ENCODE results near the gene KCNN1. TPM values are rescaled to one million over a fixed set of nuclear protein-coding genes. Genes with fewer than 3 reads are reported as not detected.
"Not testable (repeated sequence)": the region's sequence is repeated elsewhere in the genome, so short reads cannot be mapped to it uniquely, and the experiment has no call there.

Gene KCNN1
- total RNA-seq, 2 experiments from 2014 or later = 0.24 TPM; not detected in 1

DNA sequence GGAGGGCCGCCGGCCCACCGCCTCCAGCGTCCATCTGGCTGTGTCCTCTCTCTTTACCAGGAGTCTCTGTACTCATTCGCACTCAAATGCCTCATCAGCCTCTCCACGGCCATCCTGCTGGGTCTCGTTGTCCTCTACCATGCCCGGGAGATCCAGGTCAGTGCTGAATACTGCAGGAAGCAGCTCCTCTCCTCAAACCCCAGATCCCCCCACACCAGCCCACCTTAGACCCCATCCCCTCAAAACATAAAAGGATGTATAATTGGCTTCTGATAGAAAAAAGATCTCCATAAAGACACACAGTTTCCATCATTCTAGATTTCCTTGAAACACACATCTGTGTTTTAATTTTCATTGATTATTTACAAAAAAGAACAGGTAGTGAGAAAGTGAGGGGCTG lies 8.1 kb downstream of the KCNN1 start:
- Mint-ChIP-seq H3K27me3 (peaks cover 3% of the 10 kb centered on the region), H3K4me1 (ENCODE audit: low read depth) (no peaks in the 10 kb centered on the region), H3K36me3 (no peaks in the 10 kb centered on the region), H3K4me3 (no peak overlapping the region), H3K27ac (no peak overlapping the region), H3K9me3 (no peaks in the 10 kb centered on the region)
- ChIA-PET CTCF (no interaction called here), POLR2A (no interaction called here)
- no peak for DNase-seq
- intact Hi-C loops (cut with micrococcal nuclease) = no loop called here

DNA sequence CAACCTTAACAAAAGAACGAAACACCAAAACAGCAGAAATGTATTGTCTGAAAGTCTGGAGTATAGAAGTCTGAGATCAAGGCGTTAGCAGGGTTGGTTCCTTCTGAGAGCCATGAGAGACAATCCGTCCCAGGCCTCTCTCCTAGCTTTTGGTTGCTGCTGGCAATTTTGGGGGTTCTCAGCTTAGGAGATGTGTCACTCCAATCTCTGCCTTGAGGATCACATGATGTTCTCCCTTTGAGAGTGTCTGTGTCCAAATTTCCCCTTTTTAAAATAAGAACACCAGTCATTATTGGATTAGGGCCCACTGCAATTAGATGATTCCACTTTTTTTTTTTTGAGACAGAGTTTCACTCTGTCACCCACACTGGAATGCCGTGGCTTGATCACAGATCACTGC lies 10.1 kb downstream of the KCNN1 start:
- CTCF ChIA-PET = no interaction called here

GRCh38 chr19:17977488-17977887 lies 10.6 kb downstream of the KCNN1 start:
- POLR2A ChIA-PET = no interaction called here

More for the DNA sequence above, 10.1 kb downstream of the KCNN1 start:
- Mint-ChIP-seq H3K27ac (no peak overlapping the region), H3K9me3 (no peaks in the 10 kb centered on the region), H3K36me3 (no peaks in the 10 kb centered on the region), H3K4me1 (ENCODE audit: low read depth) (no peaks in the 10 kb centered on the region), H3K27me3 (peaks cover 7% of the 10 kb centered on the region), H3K4me3 (no peak overlapping the region)
- DNase-seq = no peak
- intact Hi-C loops (cut with micrococcal nuclease) = no loop called here
- POLR2A ChIA-PET = no interaction called here

GRCh38 chr19:17981611-17982010 lies 14.7 kb downstream of the KCNN1 start:
- no peaks in the 10 kb centered on the region for H3K4me1 Mint-ChIP-seq (ENCODE audit: low read depth)
- no peak overlapping the region for H3K27ac Mint-ChIP-seq
- ChIA-PET POLR2A (no interaction called here), CTCF (interaction anchor here (1.2 kb wide), 1 partner anchor 18 kb away, joined by 4 read pairs; no protein-coding TSS in a partner anchor)
- no peaks in the 10 kb centered on the region for H3K36me3 Mint-ChIP-seq
- no peaks in the 10 kb centered on the region for H3K9me3 Mint-ChIP-seq
- H3K27me3 Mint-ChIP-seq = peaks cover 10% of the 10 kb centered on the region
- DNase-seq = no peak
- H3K4me3 Mint-ChIP-seq = no peak overlapping the region
- intact Hi-C loops (cut with micrococcal nuclease) = no loop called here

More at GRCh38 chr19:17977488-17977887, 10.6 kb downstream of the KCNN1 start:
- H3K4me1 Mint-ChIP-seq (ENCODE audit: low read depth) = no peaks in the 10 kb centered on the region
- no peak overlapping the region for H3K4me3 Mint-ChIP-seq
- no peak overlapping the region for H3K27ac Mint-ChIP-seq
- H3K27me3 Mint-ChIP-seq = peaks cover 7% of the 10 kb centered on the region
- no peaks in the 10 kb centered on the region for H3K9me3 Mint-ChIP-seq
- CTCF ChIA-PET = no interaction called here
- DNase-seq = no peak
- intact Hi-C loops (cut with micrococcal nuclease) = no loop called here
- H3K36me3 Mint-ChIP-seq = no peaks in the 10 kb centered on the region

DNA sequence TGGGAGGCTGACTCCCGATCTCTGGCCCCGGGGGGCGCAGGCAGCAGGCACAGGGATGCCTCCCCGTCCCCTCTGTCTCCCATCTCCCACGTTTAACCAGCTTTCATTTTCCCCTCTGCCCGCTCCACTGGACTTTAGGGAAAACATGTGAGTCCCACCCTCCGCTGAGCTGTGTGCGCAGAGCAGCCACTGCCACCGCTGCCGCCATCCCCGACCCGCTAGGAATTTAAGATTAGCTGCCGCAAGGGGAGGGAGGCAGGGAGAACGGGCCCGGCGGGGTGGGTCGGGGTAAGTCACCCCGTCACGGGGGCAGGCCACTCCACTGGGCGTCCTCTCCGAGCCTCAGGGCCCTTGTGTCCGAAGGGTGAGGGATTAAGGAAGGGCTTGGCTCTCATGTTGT lies 15.5 kb downstream of the KCNN1 start:
- no peak overlapping the region for H3K4me3 Mint-ChIP-seq
- H3K27ac Mint-ChIP-seq = no peak overlapping the region
- H3K4me1 Mint-ChIP-seq (ENCODE audit: low read depth) = no peaks in the 10 kb centered on the region
- no peaks in the 10 kb centered on the region for H3K9me3 Mint-ChIP-seq
- H3K27me3 Mint-ChIP-seq = peaks cover 10% of the 10 kb centered on the region
- intact Hi-C loops (cut with micrococcal nuclease) = no loop called here
- DNase-seq = no peak
- ChIA-PET CTCF (no interaction called here), POLR2A (no interaction called here)
- no peaks in the 10 kb centered on the region for H3K36me3 Mint-ChIP-seq

- Mint-ChIP-seq H3K4me3 (no peak overlapping the region), H3K27me3 (peaks cover 6% of the 10 kb centered on the region), H3K36me3 (no peaks in the 10 kb centered on the region), H3K9me3 (no peaks in the 10 kb centered on the region), H3K27ac (no peak overlapping the region), H3K4me1 (ENCODE audit: low read depth) (no peaks in the 10 kb centered on the region)
- ChIA-PET POLR2A (no interaction called here), CTCF (interaction anchor here (1.0 kb wide), 1 partner anchor 11 kb away, joined by 3 read pairs; no protein-coding TSS in a partner anchor)
- DNase-seq = no peak
- intact Hi-C loops (cut with micrococcal nuclease) = no loop called here
Observed at GRCh38 chr19:17985037-17985818, 18.3 kb downstream of the KCNN1 start.

DNA sequence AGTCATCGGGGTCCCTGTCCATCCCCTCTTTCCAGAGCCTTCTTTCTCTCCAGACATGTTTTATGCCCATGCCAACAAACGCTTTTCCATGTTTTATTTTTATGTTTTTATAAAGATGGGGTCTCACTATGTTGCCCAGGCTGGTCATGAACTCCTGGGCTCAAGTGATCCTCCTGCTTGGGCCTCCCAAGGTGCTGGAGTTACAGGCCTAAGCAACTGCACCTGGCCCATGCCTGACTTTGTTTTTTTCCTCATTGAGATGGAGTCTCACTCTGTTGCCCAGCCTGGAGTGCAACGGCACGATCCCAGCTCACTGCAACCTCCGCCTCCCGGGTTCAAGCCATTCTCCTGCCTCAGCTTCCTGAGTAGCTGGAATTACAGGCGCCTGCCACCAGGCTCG lies 19.7 kb downstream of the KCNN1 start:
- intact Hi-C loops (cut with micrococcal nuclease); H3K36me3 Mint-ChIP-seq; H3K4me1 Mint-ChIP-seq (ENCODE audit: low read depth); H3K9me3 Mint-ChIP-seq; H3K27me3 Mint-ChIP-seq; H3K27ac Mint-ChIP-seq; DNase-seq; POLR2A ChIA-PET; H3K4me3 Mint-ChIP-seq: not testable (repeated sequence)
- CTCF ChIA-PET = interaction anchor here (0.6 kb wide), 1 partner anchor 209 kb away, joined by 3 read pairs; no protein-coding TSS in a partner anchor

DNA sequence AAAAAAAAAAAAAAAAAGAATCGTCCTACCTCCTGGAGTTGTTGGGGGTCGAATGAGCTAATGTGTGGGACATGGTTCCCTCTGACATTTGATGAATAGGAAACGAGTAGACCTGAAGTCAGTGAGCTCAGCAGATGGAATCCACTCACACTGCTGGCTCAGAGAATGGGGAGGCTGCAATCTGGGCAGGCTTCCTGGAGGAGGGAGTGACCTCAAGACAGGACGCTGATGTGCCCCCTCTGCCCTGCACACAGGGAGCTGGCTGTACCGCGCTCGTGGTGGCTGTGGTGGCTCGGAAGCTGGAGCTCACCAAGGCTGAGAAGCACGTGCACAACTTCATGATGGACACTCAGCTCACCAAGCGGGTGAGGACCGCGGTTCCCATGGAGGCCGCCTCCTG lies 21.3 kb downstream of the KCNN1 start:
- no peaks in the 10 kb centered on the region for H3K9me3 Mint-ChIP-seq
- no peaks in the 10 kb centered on the region for H3K36me3 Mint-ChIP-seq
- intact Hi-C loops (cut with micrococcal nuclease) = no loop called here
- no peak for DNase-seq
- H3K4me3 Mint-ChIP-seq = no peak overlapping the region
- ChIA-PET POLR2A (interaction anchor here (0.5 kb wide), 1 partner anchor 59 kb away, joined by 4 read pairs; no protein-coding TSS in a partner anchor), CTCF (interaction anchor here (1.2 to 2.2 kb wide), 2 partner anchors 42 to 50 kb away, joined by 3 to 8 read pairs; no protein-coding TSS in a partner anchor)
- no peak overlapping the region for H3K27ac Mint-ChIP-seq
- H3K27me3 Mint-ChIP-seq = no peaks in the 10 kb centered on the region
- no peaks in the 10 kb centered on the region for H3K4me1 Mint-ChIP-seq (ENCODE audit: low read depth)

DNA sequence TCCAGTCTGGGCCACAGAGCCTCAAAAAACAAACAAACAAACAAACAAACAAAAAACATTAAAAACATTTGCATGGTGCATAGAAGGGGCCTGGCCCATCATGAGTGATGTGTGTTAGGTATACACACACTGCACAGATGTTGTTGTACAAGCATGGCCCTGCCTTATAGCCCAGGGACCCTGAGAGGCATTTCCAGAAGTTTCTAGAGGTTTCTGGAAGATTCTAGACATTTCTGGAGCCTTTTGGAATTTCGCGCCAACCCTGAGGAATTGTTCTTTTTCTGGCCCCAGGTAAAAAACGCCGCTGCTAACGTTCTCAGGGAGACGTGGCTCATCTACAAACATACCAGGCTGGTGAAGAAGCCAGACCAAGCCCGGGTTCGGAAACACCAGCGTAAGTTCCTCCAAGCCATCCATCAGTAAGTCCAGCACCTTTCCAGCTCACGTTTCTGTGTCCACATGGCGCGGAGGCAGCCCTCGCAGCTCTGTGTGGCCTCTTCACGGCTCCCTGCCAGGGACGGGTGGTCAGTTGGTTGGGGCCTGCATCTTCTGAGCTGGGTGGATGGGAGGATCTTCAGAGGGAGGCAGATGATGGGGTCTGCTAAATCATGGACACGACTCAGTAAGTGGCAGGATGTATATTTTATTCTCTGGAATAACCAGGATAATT lies 22.7 kb downstream of the KCNN1 start:
- ChIA-PET POLR2A (no interaction called here), CTCF (interaction anchor here (2.2 kb wide), 1 partner anchor 51 kb away, joined by 8 read pairs; no protein-coding TSS in a partner anchor)
- no peaks in the 10 kb centered on the region for H3K36me3 Mint-ChIP-seq
- no peaks in the 10 kb centered on the region for H3K9me3 Mint-ChIP-seq
- no peaks in the 10 kb centered on the region for H3K4me1 Mint-ChIP-seq (ENCODE audit: low read depth)
- no peak for DNase-seq
- H3K27me3 Mint-ChIP-seq = no peaks in the 10 kb centered on the region
- no peak overlapping the region for H3K4me3 Mint-ChIP-seq
- intact Hi-C loops (cut with micrococcal nuclease) = no loop called here
- H3K27ac Mint-ChIP-seq = no peak overlapping the region

- Mint-ChIP-seq H3K4me1 (ENCODE audit: low read depth) (peaks cover 4% of the 10 kb centered on the region), H3K9me3 (no peaks in the 10 kb centered on the region), H3K27ac (no peak overlapping the region), H3K27me3 (no peaks in the 10 kb centered on the region), H3K36me3 (no peaks in the 10 kb centered on the region), H3K4me3 (no peak overlapping the region)
- intact Hi-C loops (cut with micrococcal nuclease) = no loop called here
- no peak for DNase-seq
- POLR2A ChIA-PET = no interaction called here
- CTCF ChIA-PET = interaction anchor here (0.7 to 11.2 kb wide), 4 partner anchors 47 to 68 kb away, joined by 3 to 289 read pairs (median 40); partner anchors contain the start of gene CCDC124
Observed at GRCh38 chr19:17993076-17993813, 26.3 kb downstream of the KCNN1 start.

DNA sequence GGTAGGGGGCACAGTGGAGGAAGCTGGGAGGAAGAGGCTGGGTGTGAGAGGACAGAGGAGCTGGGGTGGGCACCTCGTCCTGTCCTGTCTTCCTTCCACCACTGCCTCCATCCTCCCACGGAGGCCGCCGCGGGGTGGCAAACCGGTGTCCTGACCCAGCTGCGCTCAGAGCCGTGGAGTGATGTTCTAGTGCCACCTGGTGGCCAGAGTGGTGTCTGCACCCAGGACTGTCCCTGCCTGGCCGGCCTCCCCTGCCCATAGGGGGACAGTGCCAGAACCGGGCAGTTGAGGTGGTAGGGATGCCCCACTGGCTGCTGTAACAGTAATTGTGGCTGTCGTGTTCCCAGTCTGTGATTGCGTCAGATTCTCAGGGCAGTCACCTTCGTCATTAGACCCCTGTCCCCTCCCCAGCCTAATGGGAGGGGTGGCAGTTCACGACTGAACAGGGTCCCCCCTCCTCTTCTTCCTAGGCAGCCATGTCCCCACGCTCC lies 30.0 kb downstream of the KCNN1 start:
- H3K27ac Mint-ChIP-seq = peak overlapping the region; percentile 33
- H3K36me3 Mint-ChIP-seq = peaks cover 2% of the 10 kb centered on the region
- peaks cover 16% of the 10 kb centered on the region for H3K4me1 Mint-ChIP-seq (ENCODE audit: low read depth)
- CTCF ChIA-PET = interaction anchor here (0.5 to 11.2 kb wide), 17 partner anchors 12 to 334 kb away, joined by 3 to 289 read pairs (median 5); partner anchors contain the start of genes CCDC124, RPL18A and SLC5A5
- no peaks in the 10 kb centered on the region for H3K9me3 Mint-ChIP-seq
- POLR2A ChIA-PET = interaction anchor here (0.5 to 1.0 kb wide), 2 partner anchors 50 to 59 kb away, joined by 3 to 8 read pairs; no protein-coding TSS in a partner anchor
- intact Hi-C loops (cut with micrococcal nuclease) = loop anchor here (1.0 to 2.0 kb wide), 2 partner anchors 50 to 59 kb away; no protein-coding TSS in a partner anchor
- no peaks in the 10 kb centered on the region for H3K27me3 Mint-ChIP-seq
- H3K4me3 Mint-ChIP-seq = no peak overlapping the region
- peak; percentile 92 for DNase-seq
